ENCODE data around the gene STRIP1.

- TF ChIP-seq CTCF (IDR thresholded peaks at IDR 0.05): no peak
- TF ChIP-seq POLR2AphosphoS5 (IDR thresholded peaks at IDR 0.05): no peak
Measured at GRCh38 chr1:110083061-110083865, 48.8 kb downstream of the STRIP1 start.
